Effector memory CD4-positive, alpha-beta T cell (primary cell): ENCODE measurements around the gene CERS4.
"Not testable (repeated sequence)": the region's sequence is repeated elsewhere in the genome, so short reads cannot be mapped to it uniquely, and the experiment has no call there.

Experiments used
- DNase-seq, 3 donors: peaks; one replicate each; pipeline ENCODE4 v3.0.0-alpha.2; 2020
- H3K27ac ChIP-seq: 2 replicates; pipeline ENCODE4 v1.7.0; 2013; ENCODE audit warnings: mild to moderate bottlenecking, low read length, moderate library complexity; ENCODE audit not compliant: insufficient read depth, poor library complexity, severe bottlenecking
- H3K27me3 ChIP-seq: replicated peaks from 2 replicates; pipeline ENCODE4 v1.7.0; 2013; ENCODE audit warnings: mild to moderate bottlenecking, low read length; ENCODE audit not compliant: insufficient read depth, control insufficient read depth, poor library complexity, severe bottlenecking
- H3K36me3 ChIP-seq: 2 replicates; pipeline ENCODE4 v1.7.0; 2013; ENCODE audit warnings: mild to moderate bottlenecking, low read length, moderate library complexity; ENCODE audit not compliant: control insufficient read depth, insufficient read depth
- H3K4me1 ChIP-seq: 2 replicates; pipeline ENCODE4 v1.7.0; 2013; ENCODE audit warnings: low read length, mild to moderate bottlenecking; ENCODE audit not compliant: control insufficient read depth, insufficient read depth, poor library complexity, severe bottlenecking
- H3K4me3 ChIP-seq: 2 replicates; pipeline ENCODE4 v1.7.0; 2013; ENCODE audit warnings: low read length, low read depth, mild to moderate bottlenecking; ENCODE audit not compliant: insufficient read depth, poor library complexity, severe bottlenecking
- H3K9me3 ChIP-seq: 2 replicates; pipeline ENCODE4 v1.7.0; 2013; ENCODE audit warnings: mild to moderate bottlenecking, low read length, moderate library complexity; ENCODE audit not compliant: control insufficient read depth

Gene CERS4

GRCh38 chr19:8192221-8192820, 16.8 kb upstream of the CERS4 start:
- DNase-seq = no peak
- Histone ChIP-seq H3K27ac (peak overlapping the region; percentile 32), H3K4me3 (no peak overlapping the region), H3K4me1 (peaks cover 16% of the 10 kb centered on the region), H3K27me3 (no peaks in the 10 kb centered on the region), H3K9me3 (no peaks in the 10 kb centered on the region), H3K36me3 (no peaks in the 10 kb centered on the region)

DNA sequence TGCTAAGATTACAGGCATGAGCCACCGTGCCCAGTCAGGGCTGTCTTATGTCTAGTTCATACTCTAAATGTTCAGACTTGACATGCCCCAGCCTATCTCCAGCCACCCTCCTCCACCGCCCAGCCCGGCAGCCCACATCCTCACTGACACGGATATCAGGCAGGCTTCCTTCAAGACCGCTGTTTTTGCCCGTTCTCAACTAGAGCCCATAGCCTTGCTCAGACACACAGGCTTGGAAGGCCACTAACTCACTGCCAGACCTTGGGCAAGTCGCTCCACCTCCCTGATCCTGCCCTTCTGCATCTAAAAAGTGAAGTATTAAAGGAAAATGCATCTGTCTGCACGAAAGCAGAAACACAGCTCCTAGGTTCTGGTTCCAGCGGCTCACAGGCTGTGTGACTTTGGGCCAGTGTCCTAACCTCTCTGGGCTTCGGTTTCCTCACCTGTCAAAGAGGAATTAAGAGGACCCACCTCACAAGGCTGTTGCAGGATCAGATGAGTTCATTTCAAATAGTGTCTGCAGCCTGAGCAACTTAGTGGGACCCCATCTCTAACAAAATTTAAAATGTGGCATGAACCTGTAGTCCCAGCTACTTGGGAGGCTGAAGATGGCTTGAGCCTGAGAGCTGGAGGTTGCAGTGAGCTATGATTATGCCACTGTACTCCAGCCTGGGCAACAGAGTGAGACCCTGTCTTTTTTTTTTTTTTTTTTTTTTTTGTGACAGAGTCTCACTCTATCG, 14.5 kb upstream of the CERS4 start:
- peak overlapping the region; percentile 71 for H3K27ac ChIP-seq
- no peaks in the 10 kb centered on the region for H3K36me3 ChIP-seq
- DNase-seq = peak; percentile 28 to 49 (median 47)
- no peaks in the 10 kb centered on the region for H3K9me3 ChIP-seq
- H3K4me1 ChIP-seq = peaks cover 16% of the 10 kb centered on the region
- peak overlapping the region; percentile 14 for H3K4me3 ChIP-seq
- H3K27me3 ChIP-seq = no peaks in the 10 kb centered on the region

DNA sequence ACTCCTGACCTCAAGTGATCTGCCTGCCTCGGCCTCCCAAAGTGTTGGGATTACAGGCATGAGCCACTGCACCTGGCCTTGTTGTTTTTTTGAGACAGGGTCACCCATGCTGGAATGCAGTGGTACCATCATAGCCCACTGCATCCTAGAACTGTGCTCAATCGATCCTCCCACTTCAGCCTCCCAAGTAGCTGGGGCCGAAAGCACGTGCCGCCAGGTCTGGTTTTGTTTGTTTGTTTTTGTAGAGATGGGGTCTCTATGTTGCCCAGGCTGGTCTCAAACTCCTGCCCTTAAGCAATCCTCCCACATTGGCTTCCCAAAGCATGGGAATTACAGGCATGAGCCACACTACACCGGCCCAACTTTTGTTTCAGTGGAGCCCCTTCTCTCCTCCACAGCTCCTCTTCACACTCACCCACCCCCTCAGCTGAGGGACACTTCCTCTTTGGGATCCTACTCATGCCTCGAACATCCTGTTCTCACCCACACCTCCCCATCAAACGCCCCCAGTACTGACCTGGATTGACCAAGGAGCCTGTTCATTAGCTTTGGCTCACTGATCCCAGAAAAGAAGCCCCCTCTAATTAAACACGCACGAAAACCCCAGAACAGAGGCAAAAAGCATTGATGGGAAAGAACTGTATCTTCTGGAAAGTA, 12.8 kb upstream of the CERS4 start:
- no peak overlapping the region for H3K27ac ChIP-seq
- H3K27me3 ChIP-seq = no peaks in the 10 kb centered on the region
- no peak overlapping the region for H3K4me3 ChIP-seq
- no peaks in the 10 kb centered on the region for H3K9me3 ChIP-seq
- no peak for DNase-seq
- peaks cover 16% of the 10 kb centered on the region for H3K4me1 ChIP-seq
- H3K36me3 ChIP-seq = no peaks in the 10 kb centered on the region

DNA sequence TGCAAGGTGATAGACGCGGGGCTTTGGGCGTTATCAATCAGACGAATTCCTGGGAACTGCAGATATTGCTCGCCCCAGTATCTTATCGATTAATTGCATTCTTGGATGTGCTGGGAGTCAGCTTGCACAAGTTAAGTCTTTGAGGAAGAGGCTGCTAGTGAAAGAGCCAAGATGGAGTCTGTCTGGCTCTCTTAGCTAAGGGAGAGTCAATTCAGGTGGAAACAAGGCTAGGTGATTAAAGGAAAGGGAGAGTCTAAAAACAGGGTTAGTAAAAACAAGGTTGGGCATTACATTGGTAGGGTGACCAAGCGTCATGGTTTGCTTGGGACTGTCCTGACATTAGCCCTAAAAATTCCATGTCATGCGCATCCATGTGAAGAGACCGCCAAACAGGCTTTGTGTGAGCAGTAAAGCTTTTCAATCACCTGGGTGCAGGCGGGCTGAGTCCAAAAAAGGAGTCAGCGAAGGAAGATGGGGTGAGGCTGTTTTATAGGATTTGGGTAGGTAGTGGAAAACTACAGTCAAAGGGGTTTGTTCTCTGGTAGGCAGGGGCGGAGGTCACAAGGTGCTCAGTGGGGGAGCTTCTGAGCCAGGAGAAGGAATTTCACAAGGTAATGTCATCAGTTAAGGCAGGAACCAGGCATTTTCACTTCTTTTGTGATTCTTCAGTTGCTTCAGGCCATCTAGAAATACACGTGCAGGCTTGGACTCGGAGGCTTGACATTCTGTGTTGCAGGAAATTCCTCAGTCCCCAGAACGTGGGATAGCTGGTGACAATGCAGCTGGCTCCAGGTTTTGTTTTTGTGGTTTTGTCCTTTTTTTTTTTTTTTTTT, 5.7 kb upstream of the CERS4 start:
- H3K27ac ChIP-seq, H3K27me3 ChIP-seq, H3K4me3 ChIP-seq, H3K9me3 ChIP-seq, H3K36me3 ChIP-seq, DNase-seq, H3K4me1 ChIP-seq: not testable (repeated sequence)

DNA sequence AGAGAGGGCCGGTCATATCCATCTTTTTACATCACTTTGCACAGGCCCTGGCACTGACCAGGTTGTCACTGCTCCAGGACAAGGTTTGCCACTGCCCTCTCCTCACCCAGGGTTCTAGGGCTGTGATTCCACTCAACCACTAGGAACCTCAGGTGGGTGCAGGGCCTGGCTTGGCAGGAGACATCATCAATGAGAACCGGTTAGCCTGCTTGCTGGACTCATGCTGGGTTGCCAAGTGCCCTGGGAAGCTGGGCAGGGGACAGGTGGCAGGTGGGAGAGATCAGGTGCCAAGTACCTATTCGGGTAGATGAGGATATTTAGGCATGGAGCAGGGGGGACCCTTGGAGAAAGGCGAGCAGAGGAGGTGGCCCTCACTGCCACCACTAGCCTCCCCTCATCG, 4.2 kb upstream of the CERS4 start:
- no peaks in the 10 kb centered on the region for H3K36me3 ChIP-seq
- no peaks in the 10 kb centered on the region for H3K9me3 ChIP-seq
- peaks cover 6% of the 10 kb centered on the region for H3K4me1 ChIP-seq
- no peak overlapping the region for H3K27ac ChIP-seq
- no peak overlapping the region for H3K4me3 ChIP-seq
- no peaks in the 10 kb centered on the region for H3K27me3 ChIP-seq
- no peak for DNase-seq

GRCh38 chr19:8206147-8207087, 2.8 kb upstream of the CERS4 start:
- no peak overlapping the region for H3K4me3 ChIP-seq
- DNase-seq = no peak
- H3K4me1 ChIP-seq = peaks cover 20% of the 10 kb centered on the region
- H3K9me3 ChIP-seq = no peaks in the 10 kb centered on the region
- no peaks in the 10 kb centered on the region for H3K36me3 ChIP-seq
- no peak overlapping the region for H3K27ac ChIP-seq
- no peaks in the 10 kb centered on the region for H3K27me3 ChIP-seq

- not testable (repeated sequence) for H3K4me3 ChIP-seq, H3K9me3 ChIP-seq
Observed at GRCh38 chr19:8207326-8207725, 1.8 kb upstream of the CERS4 start.

GRCh38 chr19:8208119-8208921, 850 bp upstream of the CERS4 start:
- no peak for DNase-seq
- Histone ChIP-seq H3K36me3 (no peaks in the 10 kb centered on the region), H3K4me3 (peak overlapping the region; percentile 53), H3K27ac (peak overlapping the region; percentile 46), H3K4me1 (peaks cover 20% of the 10 kb centered on the region), H3K9me3 (no peaks in the 10 kb centered on the region), H3K27me3 (no peaks in the 10 kb centered on the region)

More at GRCh38 chr19:8207326-8207725, 1.8 kb upstream of the CERS4 start:
- peaks cover 20% of the 10 kb centered on the region for H3K4me1 ChIP-seq
- not testable (repeated sequence) for DNase-seq, H3K27me3 ChIP-seq, H3K27ac ChIP-seq, H3K36me3 ChIP-seq
